ENCODE data around the gene F2.

The F2 gene

DNA sequence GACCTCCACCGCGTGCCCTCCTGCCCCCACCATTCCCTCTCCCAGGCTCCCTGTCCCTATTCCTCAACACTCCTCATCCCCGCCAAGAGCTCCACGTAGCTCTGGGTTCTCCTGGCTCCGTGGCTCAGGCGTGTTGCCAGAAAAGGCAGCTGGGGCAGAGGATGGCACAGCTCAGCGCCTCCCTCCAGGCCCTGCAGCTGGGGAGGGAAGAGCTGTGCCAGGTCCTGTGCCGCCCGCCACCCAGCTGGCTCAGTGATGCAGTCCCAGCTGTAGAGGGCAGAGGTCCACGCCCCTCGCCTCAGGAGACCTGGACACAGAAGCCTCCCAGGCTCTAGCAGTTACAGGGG lies 22.8 kb upstream of the F2 start:
- Histone ChIP-seq H3K9me3 (ENCODE audit: control insufficient read depth, low read length) (no peaks in the 10 kb centered on the region), H3K36me3 (ENCODE audit: control insufficient read depth, insufficient read depth, low read length) (no peaks in the 10 kb centered on the region), H2AFZ (no peak overlapping the region), H3K4me1 (no peaks in the 10 kb centered on the region), H3K4me2 (ENCODE audit: low read length) (no peak overlapping the region), H3K79me2 (peaks cover 1% of the 10 kb centered on the region), H3K4me3 (ENCODE audit: low read depth, low read length) (no peak overlapping the region), H3K9ac (no peak overlapping the region), H3K27me3 (ENCODE audit: control insufficient read depth, insufficient read depth, low read length) (no peaks in the 10 kb centered on the region), H3K27ac (no peak overlapping the region)
- TF ChIP-seq, protein P1, sequence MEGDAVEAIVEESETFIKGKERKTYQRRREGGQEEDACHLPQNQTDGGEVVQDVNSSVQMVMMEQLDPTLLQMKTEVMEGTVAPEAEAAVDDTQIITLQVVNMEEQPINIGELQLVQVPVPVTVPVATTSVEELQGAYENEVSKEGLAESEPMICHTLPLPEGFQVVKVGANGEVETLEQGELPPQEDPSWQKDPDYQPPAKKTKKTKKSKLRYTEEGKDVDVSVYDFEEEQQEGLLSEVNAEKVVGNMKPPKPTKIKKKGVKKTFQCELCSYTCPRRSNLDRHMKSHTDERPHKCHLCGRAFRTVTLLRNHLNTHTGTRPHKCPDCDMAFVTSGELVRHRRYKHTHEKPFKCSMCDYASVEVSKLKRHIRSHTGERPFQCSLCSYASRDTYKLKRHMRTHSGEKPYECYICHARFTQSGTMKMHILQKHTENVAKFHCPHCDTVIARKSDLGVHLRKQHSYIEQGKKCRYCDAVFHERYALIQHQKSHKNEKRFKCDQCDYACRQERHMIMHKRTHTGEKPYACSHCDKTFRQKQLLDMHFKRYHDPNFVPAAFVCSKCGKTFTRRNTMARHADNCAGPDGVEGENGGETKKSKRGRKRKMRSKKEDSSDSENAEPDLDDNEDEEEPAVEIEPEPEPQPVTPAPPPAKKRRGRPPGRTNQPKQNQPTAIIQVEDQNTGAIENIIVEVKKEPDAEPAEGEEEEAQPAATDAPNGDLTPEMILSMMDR (IDR thresholded peaks at IDR 0.05), result no peak

DNA sequence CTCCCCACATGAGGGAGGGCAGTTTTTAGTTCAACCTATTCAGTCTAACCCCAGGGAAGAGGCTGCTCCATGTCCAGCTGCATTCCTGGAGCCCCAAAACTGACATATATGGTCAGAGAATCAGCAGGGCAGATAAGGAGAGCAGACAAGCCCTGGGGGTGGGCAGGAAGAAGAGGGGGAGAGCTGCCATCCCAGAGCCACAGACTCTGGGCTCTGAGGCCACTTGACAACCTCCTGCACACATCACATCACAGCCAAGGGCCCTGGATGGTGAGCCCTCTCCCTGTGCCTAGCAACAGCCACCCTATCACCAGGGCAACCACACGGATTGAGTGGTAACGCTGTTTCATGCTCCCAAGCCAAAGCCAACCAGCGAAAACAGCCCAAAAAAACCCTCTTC lies 21.7 kb upstream of the F2 start:
- H3K9me3 ChIP-seq (ENCODE audit: control insufficient read depth, low read length), result no peaks in the 10 kb centered on the region
- no peak overlapping the region for H3K27ac ChIP-seq
- TF ChIP-seq, protein P1 (IDR thresholded peaks at IDR 0.05), result no peak
- no peak overlapping the region for H3K9ac ChIP-seq
- no peaks in the 10 kb centered on the region for H3K27me3 ChIP-seq (ENCODE audit: control insufficient read depth, insufficient read depth, low read length)
- no peak overlapping the region for H2AFZ ChIP-seq
- H3K4me3 ChIP-seq (ENCODE audit: low read depth, low read length), result no peak overlapping the region
- H3K4me1 ChIP-seq, result no peaks in the 10 kb centered on the region
- H3K4me2 ChIP-seq (ENCODE audit: low read length), result no peak overlapping the region
- H3K36me3 ChIP-seq (ENCODE audit: control insufficient read depth, insufficient read depth, low read length), result no peaks in the 10 kb centered on the region
- peaks cover 6% of the 10 kb centered on the region for H3K79me2 ChIP-seq

DNA sequence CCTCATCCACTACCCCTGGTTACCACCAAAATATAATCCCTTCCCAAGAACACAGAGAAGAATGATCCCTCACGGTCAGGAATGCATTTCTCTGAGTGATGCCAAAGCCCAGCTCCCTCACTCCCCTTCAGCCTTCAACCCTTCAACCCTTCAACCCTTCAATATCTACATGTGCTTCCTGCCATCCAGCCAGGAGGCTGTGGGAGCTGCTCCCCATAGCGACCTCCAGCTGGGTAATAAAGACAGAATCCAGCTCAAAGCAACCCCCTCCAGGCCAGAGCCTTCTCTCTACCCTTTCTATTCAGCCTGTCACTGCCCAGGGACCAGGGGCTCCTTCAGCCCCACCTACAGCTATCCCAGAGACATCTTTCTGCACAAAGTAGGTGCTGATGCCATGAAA lies 21.3 kb upstream of the F2 start:
- no peak overlapping the region for H3K27ac ChIP-seq
- H3K4me1 ChIP-seq, result no peaks in the 10 kb centered on the region
- TF ChIP-seq, protein P1 (IDR thresholded peaks at IDR 0.05), result no peak
- peaks cover 6% of the 10 kb centered on the region for H3K79me2 ChIP-seq
- H3K9ac ChIP-seq, result no peak overlapping the region
- H3K36me3 ChIP-seq (ENCODE audit: control insufficient read depth, insufficient read depth, low read length), result no peaks in the 10 kb centered on the region
- no peak overlapping the region for H2AFZ ChIP-seq
- no peak overlapping the region for H3K4me2 ChIP-seq (ENCODE audit: low read length)
- no peaks in the 10 kb centered on the region for H3K27me3 ChIP-seq (ENCODE audit: control insufficient read depth, insufficient read depth, low read length)
- H3K9me3 ChIP-seq (ENCODE audit: control insufficient read depth, low read length), result no peaks in the 10 kb centered on the region
- no peak overlapping the region for H3K4me3 ChIP-seq (ENCODE audit: low read depth, low read length)

DNA sequence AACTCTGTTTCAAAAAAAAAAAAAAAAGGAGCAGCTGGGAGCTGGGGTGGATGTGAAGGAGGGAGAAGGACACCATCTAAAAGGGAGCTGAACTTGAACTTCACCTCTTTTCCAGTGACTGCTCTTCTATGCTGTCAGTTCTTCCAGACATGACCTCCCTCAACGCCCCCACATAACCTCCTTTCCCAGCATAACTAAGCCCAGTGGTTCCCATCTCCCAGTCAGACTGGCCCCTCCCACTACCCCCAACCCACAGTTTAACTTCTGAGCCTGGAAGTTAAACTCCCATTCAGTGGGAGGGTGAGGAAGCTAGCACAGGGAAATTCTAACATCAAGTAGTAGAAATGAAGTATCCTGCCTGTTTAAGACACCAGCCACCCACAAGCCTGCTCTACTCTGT lies 20.4 kb upstream of the F2 start:
- Histone ChIP-seq H3K4me2 (ENCODE audit: low read length) (no peak overlapping the region), H2AFZ (no peak overlapping the region), H3K27me3 (ENCODE audit: control insufficient read depth, insufficient read depth, low read length) (no peaks in the 10 kb centered on the region), H3K27ac (no peak overlapping the region), H3K36me3 (ENCODE audit: control insufficient read depth, insufficient read depth, low read length) (no peaks in the 10 kb centered on the region), H3K4me3 (ENCODE audit: low read depth, low read length) (no peak overlapping the region), H3K9me3 (ENCODE audit: control insufficient read depth, low read length) (no peaks in the 10 kb centered on the region), H3K9ac (no peak overlapping the region), H3K4me1 (no peaks in the 10 kb centered on the region), H3K79me2 (peaks cover 6% of the 10 kb centered on the region)
- TF ChIP-seq, protein P1 (IDR thresholded peaks at IDR 0.05), result no peak

DNA sequence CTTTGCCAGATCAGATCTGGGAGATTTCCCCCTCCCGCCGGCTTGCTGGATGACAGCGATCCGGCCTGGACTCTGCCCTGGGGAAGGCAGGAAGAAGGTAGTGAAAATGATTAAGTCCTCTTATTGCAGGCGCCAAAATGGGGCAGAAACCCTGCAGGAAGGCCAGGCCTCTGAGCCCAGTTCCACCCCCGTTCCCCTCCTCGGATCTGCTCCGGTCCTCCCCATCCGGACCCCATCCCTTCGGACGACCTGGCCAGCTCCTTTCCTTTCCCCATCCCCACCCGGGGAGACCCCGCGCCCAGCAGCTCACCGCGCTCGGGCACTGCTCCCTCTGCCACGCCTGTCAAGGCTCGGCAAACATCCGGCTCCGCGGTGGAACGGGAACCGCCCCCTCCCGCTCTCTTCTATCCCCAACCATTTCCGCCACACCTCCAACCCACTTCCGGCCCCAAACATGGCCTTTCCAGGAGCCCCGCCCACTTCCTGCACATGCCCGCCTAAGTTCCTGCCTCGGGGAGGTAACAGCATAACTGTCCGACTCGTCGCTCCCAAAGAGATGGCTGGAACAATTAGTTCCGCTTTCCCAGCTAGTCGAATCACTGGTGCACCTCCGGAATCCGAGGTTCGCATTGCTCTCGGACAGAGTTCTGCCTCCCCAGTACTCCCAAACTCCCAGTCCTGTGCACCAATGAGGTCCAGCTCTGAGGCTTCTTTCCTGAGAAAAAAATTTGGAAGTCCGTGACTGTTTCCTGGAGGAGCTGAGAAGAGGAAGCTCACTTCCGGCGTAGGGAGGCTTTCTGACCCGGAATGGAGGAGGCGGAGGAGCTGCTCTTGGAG lies 18.6 kb upstream of the F2 start, which contains the start of the genes ARHGAP1 and ZNF408:
TSS of gene ARHGAP1 (minus strand) at position 379 of the 837 bp plus-strand sequence. CDS start 4,512 bp downstream, outside the sequence.
TSS of gene ZNF408 (plus strand) at position 791 of the 837 bp plus-strand sequence. CDS start at position 808, 17 bp downstream.
- peak within 1 kb of the TSS; percentile 86 for H2AFZ ChIP-seq
- TF ChIP-seq, protein P1 (IDR thresholded peaks at IDR 0.05), result no peak
- no peaks in the 10 kb centered on the region for H3K9me3 ChIP-seq (ENCODE audit: control insufficient read depth, low read length)
- H3K4me2 ChIP-seq (ENCODE audit: low read length), result peak within 1 kb of the TSS; percentile 83
- no peaks in the 10 kb centered on the region for H3K27me3 ChIP-seq (ENCODE audit: control insufficient read depth, insufficient read depth, low read length)
- H3K27ac ChIP-seq, result peak within 1 kb of the TSS; percentile 93
- H3K9ac ChIP-seq, result peak within 1 kb of the TSS; percentile 14
- H3K4me1 ChIP-seq, result no peaks in the 10 kb centered on the region
- H3K36me3 ChIP-seq (ENCODE audit: control insufficient read depth, insufficient read depth, low read length), result no peaks in the 10 kb centered on the region
- peak within 1 kb of the TSS; percentile 90 for H3K4me3 ChIP-seq (ENCODE audit: low read depth, low read length)
- H3K79me2 ChIP-seq, result peaks cover 6% of the 10 kb centered on the region
